ENCODE results near the gene SNTB2. TPM values are rescaled to one million over a fixed set of nuclear protein-coding genes. Genes with fewer than 3 reads are reported as not detected.

The SNTB2 gene
- total and polyA plus RNA-seq, 2 of the 8 experiments (the other 6 are each of a cell fraction or from before 2014, with no cell fraction given): 6.0 to 16.1 TPM

DNA sequence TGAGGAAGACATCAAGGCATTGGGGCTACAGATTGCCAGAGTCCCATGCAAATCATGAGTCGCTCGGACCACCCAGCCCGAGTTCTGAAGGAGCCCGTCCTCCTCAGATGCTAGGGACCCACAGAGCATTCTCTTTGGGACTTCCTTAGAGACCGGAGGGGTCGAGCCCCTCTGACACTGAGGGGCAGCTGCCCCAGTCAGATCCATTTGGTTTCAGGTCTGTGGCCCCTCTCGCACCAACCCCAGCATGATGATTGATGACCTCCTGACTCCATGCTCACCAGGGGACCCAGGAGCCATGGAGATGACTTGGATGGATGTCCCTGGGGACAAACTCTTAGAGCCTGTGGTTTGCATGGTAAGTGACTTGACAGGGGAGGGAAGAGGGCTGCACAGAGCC is 135.4 kb downstream of the SNTB2 start (continued):
- TF ChIP-seq, protein P1, sequence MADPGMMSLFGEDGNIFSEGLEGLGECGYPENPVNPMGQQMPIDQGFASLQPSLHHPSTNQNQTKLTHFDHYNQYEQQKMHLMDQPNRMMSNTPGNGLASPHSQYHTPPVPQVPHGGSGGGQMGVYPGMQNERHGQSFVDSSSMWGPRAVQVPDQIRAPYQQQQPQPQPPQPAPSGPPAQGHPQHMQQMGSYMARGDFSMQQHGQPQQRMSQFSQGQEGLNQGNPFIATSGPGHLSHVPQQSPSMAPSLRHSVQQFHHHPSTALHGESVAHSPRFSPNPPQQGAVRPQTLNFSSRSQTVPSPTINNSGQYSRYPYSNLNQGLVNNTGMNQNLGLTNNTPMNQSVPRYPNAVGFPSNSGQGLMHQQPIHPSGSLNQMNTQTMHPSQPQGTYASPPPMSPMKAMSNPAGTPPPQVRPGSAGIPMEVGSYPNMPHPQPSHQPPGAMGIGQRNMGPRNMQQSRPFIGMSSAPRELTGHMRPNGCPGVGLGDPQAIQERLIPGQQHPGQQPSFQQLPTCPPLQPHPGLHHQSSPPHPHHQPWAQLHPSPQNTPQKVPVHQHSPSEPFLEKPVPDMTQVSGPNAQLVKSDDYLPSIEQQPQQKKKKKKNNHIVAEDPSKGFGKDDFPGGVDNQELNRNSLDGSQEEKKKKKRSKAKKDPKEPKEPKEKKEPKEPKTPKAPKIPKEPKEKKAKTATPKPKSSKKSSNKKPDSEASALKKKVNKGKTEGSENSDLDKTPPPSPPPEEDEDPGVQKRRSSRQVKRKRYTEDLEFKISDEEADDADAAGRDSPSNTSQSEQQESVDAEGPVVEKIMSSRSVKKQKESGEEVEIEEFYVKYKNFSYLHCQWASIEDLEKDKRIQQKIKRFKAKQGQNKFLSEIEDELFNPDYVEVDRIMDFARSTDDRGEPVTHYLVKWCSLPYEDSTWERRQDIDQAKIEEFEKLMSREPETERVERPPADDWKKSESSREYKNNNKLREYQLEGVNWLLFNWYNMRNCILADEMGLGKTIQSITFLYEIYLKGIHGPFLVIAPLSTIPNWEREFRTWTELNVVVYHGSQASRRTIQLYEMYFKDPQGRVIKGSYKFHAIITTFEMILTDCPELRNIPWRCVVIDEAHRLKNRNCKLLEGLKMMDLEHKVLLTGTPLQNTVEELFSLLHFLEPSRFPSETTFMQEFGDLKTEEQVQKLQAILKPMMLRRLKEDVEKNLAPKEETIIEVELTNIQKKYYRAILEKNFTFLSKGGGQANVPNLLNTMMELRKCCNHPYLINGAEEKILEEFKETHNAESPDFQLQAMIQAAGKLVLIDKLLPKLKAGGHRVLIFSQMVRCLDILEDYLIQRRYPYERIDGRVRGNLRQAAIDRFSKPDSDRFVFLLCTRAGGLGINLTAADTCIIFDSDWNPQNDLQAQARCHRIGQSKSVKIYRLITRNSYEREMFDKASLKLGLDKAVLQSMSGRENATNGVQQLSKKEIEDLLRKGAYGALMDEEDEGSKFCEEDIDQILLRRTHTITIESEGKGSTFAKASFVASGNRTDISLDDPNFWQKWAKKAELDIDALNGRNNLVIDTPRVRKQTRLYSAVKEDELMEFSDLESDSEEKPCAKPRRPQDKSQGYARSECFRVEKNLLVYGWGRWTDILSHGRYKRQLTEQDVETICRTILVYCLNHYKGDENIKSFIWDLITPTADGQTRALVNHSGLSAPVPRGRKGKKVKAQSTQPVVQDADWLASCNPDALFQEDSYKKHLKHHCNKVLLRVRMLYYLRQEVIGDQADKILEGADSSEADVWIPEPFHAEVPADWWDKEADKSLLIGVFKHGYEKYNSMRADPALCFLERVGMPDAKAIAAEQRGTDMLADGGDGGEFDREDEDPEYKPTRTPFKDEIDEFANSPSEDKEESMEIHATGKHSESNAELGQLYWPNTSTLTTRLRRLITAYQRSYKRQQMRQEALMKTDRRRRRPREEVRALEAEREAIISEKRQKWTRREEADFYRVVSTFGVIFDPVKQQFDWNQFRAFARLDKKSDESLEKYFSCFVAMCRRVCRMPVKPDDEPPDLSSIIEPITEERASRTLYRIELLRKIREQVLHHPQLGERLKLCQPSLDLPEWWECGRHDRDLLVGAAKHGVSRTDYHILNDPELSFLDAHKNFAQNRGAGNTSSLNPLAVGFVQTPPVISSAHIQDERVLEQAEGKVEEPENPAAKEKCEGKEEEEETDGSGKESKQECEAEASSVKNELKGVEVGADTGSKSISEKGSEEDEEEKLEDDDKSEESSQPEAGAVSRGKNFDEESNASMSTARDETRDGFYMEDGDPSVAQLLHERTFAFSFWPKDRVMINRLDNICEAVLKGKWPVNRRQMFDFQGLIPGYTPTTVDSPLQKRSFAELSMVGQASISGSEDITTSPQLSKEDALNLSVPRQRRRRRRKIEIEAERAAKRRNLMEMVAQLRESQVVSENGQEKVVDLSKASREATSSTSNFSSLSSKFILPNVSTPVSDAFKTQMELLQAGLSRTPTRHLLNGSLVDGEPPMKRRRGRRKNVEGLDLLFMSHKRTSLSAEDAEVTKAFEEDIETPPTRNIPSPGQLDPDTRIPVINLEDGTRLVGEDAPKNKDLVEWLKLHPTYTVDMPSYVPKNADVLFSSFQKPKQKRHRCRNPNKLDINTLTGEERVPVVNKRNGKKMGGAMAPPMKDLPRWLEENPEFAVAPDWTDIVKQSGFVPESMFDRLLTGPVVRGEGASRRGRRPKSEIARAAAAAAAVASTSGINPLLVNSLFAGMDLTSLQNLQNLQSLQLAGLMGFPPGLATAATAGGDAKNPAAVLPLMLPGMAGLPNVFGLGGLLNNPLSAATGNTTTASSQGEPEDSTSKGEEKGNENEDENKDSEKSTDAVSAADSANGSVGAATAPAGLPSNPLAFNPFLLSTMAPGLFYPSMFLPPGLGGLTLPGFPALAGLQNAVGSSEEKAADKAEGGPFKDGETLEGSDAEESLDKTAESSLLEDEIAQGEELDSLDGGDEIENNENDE (IDR thresholded peaks at IDR 0.05; ENCODE audit: insufficient replicate concordance, low read length): no peak
- no peak for TF ChIP-seq EZH2 (IDR thresholded peaks at IDR 0.05; ENCODE audit: low read depth, low read length, severe bottlenecking)
- no peak for TF ChIP-seq KDM5A (IDR thresholded peaks at IDR 0.05; ENCODE audit: low read length)
- TF ChIP-seq CEBPB (IDR thresholded peaks at IDR 0.05; ENCODE audit: low read depth, low read length): no peak
- TF ChIP-seq ZNF274 (IDR thresholded peaks at IDR 0.05; ENCODE audit: borderline replicate concordance, extremely low read depth, low read length): no peak
- no peak for TF ChIP-seq NANOG (IDR thresholded peaks at IDR 0.05; ENCODE audit: insufficient read depth, low read depth, low read length, poor library complexity, severe bottlenecking)
- no peak for TF ChIP-seq JUND (IDR thresholded peaks at IDR 0.05; ENCODE audit: low read length)
- TF ChIP-seq JUN (IDR thresholded peaks at IDR 0.05; ENCODE audit: low read depth, low read length): no peak
- TF ChIP-seq, protein P2, sequence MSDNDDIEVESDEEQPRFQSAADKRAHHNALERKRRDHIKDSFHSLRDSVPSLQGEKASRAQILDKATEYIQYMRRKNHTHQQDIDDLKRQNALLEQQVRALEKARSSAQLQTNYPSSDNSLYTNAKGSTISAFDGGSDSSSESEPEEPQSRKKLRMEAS (IDR thresholded peaks at IDR 0.05): no peak
- no peak for TF ChIP-seq BCL11A (IDR thresholded peaks at IDR 0.05; ENCODE audit: low read depth in 2 of 2, low read length in 2 of 2)
- no peak for TF ChIP-seq RFX5 (IDR thresholded peaks at IDR 0.05; ENCODE audit: borderline replicate concordance, low read depth, low read length)
- no peak for TF ChIP-seq SRF (IDR thresholded peaks at IDR 0.05; ENCODE audit: low read depth, low read length)
- no peak for TF ChIP-seq CREB1 (IDR thresholded peaks at IDR 0.05)
